GM19395 (cell line): ENCODE results near the gene GLOD5.

Experiments
- ATAC-seq: cut with Tn5 transposase; IDR thresholded peaks from one replicate; pipeline ENCODE4 v1.9.1; 2021; ENCODE audit warnings: mild to moderate bottlenecking, moderate library complexity; ENCODE audit not compliant: unreplicated experiment

Gene GLOD5

DNA sequence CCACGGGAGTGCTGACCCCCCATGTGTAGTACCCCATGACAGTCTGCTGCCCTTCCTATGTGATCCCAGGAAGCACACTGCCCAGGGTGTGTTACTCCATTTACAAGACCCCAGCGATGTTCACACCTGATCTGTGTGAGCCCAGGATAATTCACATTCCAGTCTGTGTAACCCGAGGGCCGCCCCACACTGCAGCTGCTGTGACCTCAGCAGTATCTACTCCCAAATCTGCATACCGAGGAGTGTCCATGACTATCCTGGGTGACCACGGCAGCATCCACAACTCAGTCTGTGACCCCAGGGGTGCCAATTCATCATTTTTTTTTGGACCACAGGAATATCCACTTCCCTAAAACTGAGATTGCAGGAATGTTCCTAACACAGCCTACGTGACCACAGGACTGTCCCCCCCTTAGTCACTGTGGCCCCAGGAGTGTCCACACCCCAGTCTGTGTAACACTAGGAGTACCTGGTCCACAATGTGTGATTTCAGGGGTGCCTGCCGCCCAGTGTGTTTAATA lies 7.8 kb upstream of the GLOD5 start:
- ATAC-seq: no peak

DNA sequence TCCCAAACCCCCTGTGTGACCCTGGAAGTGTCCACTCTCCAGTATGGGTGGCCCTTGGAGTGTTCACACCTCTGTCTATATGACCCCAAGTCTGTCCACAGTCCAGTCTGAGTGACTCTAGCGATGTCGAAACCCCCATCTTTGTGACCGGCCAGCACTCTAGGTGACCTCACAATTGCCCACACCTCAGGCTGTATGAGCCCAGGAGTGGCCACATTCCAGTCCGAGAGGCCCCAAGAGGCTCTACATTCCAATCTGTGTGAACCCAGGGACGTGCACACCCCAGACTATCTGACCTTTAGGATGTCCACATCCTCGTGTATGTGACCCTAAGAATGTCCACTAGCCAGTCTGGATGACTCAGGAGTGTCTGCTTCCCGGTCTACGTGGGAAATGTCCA lies 7.3 kb upstream of the GLOD5 start:
- no peak for ATAC-seq

DNA sequence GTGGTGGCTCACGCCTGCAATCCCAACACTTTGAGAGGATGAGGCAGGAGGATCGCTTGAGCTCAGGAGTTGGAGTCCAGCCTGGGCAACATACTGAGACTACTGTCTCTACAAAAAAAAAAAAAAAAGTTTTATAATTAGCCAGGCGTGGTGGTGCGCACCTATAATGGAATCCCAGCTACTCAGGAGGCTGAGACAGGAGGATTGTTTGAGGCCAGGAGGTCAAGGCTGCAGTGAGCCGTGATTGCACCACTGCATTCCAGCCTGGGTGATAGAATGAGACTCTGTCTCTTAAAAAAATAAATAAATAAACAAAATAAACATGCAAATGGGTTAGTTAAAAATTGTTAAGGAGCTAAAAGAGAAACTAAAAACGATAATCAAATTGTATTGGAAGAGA lies 7.7 kb downstream of the GLOD5 start:
- no peak for ATAC-seq

DNA sequence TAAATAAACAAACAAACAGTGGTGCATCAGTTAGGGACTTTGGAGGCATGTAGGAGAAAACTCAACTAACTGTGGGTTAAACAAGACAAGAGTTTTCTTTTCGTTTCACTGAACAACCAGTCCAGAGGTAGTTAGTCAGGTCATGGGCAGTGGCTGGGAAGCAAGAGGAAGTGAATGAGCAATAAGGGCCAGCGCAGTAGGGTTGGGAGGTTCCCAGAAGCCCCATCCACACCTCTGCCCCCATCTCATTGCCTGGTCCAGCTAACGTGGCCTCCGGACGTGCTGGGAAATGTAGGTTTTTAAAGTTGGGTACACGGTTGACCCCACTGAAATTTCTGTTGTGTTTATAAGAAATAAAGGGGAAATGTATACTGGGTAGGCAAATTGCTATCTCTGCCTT lies 8.7 kb downstream of the GLOD5 start:
- no peak for ATAC-seq

DNA sequence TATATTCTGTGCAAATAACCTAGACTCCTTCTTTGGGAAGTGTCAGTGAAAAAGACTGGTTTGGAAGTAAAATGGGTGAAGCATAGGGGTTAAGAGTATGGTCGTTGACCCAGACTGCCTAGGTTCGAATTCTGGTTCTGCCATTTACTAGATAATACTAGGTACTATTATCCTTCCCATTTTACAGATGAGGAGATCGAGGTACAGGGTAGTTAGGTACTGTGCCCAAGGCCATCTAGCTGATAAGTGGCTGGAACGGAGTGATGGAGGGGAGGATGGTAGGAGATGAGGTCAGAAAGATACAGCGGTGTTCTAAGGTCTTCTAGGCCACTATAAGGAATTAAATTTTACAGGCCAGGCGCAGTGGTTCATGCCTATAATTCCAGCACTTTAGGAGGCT lies 11.1 kb downstream of the GLOD5 start:
- no peak for ATAC-seq

DNA sequence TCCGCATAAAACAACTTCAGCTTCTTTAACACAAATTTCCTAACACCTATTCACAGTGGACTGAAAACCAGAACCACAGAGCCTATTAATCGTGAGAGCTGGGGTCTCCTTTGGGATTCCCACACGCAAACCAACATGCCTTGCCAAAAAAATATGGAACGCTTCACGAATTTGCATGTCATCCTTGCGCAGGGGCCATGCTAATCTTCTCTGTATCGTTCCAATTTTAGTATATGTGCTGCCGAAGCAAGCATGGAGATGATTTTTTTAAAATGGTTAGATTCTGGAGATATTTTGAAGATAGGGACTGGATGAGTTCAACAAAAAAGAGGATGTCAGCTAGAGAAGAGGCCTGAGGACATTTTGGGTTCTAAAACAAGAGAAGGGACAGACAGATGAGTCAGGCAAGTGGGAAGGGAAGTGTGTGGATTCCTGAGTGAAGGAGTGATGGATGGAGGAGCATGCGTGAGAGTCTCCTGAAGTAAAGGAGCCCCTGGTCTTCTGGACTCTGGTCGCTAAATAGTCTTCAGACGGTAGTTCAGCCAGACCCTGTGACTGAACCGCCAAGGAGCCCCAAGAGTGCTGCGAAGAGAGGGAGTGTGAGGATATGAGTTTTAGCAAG lies 15.4 kb downstream of the GLOD5 start:
- ATAC-seq: no peak

DNA sequence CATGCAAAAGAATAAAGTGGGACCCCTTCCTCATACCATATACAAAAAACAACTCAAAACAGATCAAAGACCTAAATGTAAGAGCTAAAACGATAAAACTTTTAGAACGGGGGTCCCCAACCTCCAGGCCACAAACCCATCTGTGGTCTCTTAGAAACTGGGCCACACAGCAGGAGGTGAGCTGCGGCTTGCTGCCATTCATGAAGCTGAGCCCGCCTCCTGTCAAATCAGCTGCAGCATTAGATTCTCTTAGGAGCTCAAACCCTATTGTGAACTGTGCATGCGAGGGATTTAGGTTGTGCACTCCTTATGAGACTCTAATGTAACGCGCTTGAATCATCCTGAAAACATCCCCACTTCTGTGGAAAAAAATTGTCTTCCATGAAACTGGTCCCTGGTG lies 17.9 kb downstream of the GLOD5 start:
- no peak for ATAC-seq

DNA sequence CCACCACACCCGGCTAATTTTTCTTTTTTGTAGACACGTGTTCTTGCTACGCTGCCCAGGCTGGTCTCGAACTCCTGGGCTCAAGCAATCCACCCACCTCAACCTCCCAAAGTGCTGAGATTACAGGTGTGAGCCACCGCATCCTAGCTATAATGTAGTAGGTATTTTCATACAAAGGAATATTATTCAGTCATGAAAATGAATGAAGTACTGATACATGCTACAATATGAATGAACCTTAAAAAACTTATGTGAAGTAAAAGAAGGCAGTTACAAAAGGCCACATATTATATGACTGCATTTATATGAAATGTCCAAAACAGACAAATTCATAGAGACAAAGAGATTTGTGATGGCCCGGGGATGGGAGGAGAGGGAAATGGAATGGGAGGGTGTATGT lies 20.2 kb downstream of the GLOD5 start:
- no peak for ATAC-seq

DNA sequence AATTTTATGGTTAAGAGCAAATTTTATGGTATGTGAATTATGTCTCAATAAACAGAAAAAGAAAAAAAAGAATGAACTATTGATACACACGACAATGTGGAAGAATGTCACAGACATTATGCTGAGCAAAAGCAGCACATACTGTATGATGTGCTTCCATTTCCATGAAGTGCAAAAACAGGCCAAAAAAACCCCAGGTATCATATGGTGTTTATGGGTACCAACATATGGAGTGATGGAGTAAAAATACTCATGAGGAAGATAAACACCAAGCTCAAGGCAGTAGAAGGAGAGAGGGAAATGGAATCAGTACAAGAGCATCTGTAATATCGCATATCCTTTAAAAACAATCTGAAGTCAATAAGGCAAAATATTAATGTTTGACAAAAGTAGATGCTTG lies 20.7 kb downstream of the GLOD5 start:
- ATAC-seq: no peak

DNA sequence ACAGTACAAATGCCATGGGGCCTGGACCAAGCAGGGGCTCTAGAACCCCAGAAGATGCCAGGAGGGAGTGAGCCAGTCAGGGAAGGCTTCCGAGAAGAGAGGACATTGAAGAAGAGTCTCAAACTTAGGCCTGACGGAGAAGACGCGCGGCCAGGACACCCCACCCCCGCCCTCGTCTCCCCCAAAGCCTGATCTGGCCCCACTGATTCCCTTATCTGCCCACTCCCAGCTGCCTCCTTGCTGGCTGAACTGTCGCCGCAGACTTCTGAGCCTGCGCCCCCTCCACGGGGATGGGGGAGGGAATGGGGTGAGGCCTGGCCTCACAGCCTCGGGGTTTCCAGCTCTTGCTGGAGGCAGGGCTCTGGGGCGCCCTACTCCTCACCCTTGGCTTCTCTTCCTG lies 21.2 kb downstream of the GLOD5 start:
- no peak for ATAC-seq

DNA sequence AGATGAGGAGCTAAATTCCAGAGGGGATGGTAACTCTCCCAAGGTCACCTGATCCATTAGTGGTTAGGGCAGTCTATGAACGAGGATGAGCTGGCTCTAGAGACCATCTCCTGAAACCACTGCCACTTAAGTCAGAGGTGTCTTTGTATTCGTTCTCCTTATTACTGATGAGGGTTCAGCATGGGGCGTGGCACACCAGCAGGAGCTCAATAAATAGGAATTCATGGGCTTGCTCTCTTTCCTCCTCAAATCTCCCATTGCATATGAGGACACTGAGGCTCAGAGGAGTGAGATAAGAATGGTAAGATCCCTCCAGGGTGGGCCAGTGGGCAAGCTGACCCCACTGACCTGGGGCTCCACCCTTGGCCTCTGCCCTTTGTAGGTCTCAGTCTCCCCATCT lies 23.2 kb downstream of the GLOD5 start:
- no peak for ATAC-seq

DNA sequence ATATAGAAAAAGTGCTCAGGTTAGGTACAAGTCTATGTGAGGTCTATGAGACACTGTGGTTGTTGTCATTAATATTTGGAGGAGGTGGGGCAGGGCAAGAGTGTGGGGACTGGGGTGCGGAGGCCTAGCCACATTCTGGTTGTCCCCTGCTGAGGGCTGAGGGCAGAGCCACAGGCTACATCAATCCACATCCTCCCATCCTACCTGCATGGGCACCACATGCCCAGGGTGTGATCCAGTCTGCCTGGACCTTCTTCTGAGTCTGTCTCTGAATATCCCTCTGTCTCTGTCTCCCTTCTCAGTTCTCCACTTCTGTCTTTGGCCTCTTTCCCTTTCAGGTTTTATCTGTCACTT lies 23.6 kb downstream of the GLOD5 start:
- ATAC-seq: no peak

DNA sequence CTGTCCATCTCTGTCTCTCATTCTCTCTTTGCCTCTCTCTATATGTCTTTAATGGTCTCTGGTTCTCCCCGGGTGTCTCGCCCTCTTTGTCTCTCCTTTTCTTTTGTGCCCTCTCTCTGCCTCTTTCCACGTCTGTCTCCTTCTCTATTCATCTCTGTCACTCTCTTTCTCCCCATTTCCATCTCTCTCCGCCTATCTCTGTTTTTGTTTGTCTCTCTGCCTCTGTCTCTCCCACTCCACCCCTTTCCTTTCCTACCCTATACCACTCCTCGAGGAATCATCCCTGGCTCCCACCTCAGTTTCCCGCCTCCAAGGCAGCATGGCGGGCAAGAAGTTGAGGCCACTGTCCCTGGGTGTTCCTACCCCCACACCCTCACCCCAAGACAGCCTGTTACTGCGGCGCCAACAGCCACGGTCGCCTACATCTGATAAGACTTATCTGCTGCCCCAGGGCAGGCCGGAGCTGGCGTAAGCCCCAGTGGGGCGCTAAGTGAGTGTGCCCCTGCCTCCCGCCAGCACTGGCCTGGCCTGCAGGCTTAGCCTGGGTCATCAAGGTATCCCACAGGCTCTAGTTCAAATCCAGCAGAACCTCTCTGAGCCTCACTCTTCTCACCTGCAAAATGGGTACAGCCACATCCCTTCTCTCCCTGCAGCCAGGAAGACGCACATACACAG lies 24.1 kb downstream of the GLOD5 start:
- ATAC-seq: no peak

DNA sequence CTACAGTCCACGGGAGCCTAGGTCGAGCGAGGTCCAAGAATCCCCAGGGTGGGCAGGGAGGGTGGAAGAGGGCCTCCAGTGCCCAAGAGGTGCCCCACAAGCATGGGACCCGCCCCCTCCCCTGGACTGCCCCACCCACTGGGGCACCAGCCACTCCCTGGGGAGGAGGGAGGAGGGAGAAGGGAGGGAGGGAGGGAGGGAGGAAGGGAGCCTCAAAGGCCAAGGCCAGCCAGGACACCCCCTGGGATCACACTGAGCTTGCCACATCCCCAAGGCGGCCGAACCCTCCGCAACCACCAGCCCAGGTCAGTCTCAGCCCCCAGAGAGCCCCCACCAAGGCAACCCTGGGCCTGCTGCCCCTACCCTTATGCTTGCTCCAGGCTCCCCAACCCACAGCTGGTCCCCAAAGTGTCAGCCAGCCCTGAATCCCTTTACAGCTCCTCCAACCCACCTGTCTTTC lies 24.8 kb downstream of the GLOD5 start, which contains the start of gene GATA1:
TSS of gene GATA1 (plus strand) at position 250 of the 460 bp plus-strand sequence. CDS start 4,520 bp downstream, outside the sequence.
- ATAC-seq: no peak

DNA sequence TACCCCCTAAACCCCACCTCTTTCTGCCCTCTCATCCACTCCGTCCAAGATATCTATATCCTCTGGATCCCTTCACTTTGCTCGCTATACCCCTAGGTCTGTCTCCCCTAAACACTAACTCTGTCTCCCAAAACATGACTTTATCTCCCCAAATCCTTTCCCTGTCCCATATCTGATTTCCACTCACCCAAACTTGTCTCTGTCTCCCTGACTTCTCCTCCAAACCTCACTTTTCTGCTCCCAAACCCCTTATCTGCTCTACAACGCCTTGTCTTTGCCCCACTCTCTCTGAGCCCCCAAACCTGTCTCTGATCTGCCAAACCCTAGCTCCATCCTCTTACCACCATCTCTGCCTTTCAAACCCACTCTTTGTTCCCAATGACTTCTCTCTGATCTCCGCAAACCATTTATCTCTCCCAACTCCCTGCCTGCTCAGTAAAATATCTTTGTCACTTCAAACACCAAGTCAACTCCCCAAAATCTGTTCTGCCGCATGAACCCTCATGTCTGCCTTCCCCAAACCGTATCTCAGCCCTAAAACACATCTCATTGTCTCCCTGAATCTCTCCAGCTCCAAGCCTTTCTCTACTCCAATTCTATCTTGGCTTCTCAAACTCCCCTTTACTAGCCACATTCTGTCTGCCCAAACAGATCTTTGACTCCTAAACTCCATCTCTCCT lies 25.4 kb downstream of the GLOD5 start:
- no peak for ATAC-seq

DNA sequence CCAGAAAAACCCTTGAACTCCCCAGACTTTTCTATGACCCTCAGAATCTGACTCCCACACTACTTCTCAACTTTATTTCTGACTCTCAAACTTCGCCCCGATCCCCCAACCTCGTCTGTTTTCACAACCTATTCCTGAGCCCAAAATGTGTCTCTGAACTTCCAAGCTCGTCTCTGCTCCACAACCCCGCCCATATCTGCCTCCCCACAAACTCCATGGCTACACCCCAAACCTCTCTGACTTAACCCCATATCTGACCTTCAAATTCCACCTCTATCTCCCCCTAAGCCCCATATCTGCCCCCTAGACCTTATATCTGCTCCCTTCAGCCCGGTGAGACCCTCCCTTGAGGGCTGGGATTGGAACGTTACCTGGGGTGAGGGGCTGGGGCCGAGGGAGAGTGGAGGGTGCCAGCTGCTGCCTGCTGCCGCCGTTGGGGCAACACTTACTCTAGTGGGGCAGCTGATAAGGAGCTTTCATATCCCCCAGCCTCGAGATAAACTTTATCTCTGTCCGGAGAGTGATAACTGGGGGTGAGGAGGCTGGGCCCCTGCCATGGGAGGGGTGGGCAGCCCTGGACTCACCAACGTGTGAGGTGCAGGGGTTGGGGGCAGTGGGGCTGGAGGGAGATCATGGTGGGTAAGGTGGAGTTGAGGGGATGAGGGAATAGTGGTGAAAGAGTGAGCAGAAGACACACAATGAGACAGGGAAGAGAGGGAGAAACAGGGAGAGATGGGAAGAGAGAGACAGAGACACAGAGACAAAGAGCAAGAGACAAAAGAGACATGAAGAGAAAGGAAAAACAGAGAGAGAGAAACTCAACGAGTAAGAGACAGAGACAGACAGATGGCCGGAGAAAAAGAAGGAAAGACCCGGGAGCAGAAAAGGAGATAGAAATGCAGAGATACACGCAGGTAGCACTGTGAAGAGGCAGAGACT lies 26.2 kb downstream of the GLOD5 start:
- no peak for ATAC-seq

DNA sequence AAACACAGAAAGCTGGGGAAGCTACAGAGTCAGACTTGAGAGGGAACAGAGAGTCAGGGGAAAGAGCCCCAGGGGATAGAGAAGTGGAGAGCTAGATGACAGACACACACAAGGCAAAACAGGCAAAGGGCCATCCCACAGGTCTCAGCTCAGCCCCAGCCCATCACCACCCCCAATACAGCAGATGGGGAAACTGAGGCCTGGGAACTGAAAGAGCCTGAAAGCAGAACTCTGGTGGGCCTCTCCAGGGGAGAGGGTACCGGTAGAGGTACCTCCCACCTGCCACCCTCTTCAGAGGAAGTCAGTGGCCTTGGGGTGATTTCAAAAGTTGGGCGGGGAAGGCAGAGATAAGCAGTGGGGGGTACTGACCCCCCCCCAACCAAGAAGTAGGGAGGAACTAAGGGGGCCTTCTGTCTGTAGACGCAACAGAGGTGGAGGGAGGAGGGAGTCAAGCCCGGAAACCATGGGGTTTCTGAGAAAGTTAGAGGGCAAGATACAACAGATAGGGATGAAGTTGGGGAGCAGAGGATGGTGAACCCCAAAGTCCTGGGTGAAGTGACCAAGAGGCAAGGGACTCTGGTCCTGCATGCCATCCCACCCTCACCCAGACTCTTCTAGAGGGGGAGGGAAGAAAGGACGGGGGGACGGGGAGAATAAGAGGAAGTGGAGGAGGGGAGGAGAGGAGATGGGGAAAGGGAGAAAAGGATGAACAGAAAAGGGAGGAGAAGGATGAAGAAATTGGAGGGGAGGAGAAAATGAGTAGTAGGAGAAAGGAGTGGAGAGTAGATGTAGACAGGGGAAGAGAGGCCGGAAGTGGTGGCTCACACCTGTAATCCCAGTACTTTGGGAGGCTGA lies 28.0 kb downstream of the GLOD5 start:
- no peak for ATAC-seq

DNA sequence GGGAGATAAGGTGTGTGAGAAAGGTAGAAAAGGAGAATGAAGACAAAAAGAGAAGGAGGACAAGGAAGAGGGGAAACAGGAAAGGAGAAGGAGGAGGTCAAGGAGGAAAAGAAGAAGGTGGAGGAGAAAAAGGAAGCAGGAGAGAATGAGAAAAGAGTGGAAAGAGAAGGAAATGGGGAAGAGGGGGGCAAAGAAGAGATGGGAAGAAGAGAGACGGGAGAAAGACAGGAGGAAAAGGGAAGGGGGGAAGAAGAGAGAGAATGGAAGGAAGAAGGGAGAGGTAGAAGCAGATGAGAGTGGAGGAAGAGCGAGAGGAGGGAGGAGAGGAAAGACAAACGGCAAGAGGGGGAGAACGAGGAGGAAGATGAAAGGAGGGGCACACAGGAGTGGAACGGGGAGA lies 28.9 kb downstream of the GLOD5 start:
- ATAC-seq: no peak

DNA sequence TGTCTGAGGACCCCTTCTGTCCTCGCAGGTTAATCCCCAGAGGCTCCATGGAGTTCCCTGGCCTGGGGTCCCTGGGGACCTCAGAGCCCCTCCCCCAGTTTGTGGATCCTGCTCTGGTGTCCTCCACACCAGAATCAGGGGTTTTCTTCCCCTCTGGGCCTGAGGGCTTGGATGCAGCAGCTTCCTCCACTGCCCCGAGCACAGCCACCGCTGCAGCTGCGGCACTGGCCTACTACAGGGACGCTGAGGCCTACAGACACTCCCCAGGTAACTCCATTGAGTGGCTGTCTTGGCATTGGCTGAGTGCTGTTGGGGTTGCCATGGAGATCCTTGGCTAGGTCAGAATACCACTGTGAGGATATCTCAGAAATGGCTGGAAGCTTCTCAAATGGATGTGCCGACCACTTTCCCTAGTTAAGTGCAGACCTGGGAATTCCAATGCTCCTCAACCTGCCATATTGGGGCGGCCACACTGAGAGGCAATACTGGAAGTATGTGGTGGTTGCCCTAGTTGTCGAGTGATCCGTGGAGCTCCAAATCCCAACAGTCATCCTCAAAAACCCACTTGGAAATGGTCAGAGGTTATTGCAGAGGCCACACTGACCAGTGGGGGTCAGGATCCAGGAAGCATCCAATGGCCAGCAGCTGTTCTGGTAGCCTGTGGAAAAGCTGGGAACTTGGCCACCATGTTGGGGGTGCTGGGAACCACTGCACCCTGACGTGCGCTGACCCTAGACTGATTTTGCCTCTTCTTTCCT lies 29.7 kb downstream of the GLOD5 start:
- ATAC-seq: no peak
